TTC549 (cell line): ENCODE data around the gene ELP4.
"Not testable (repeated sequence)": the region's sequence is repeated elsewhere in the genome, so short reads cannot be mapped to it uniquely, and the experiment has no call there.

Experiments used
- FAIRE-seq: peaks from 2 replicates; lab custom pipeline; 2012; peaks lifted over from hg19 to GRCh38; lab: Jason Lieb, UNC

The ELP4 gene

DNA sequence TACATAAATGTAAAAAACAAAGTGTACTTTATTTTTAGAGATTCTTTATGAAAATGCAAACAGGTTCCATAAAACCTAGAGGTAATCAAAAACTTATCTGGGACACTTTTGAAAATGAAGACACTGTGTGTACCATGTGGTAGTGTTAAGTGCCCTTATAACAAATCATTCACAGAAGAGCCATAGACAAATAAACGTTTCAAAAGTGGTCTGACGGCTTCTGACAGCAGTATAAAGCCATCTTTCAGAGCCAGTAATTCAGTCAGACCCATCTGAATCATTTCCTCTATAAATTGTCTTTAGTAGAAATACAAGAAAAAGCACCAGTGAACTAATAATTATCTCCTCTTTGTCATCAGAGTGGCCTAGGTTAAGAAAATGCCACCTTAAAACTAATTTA lies 201.6 kb downstream of the ELP4 start:
- FAIRE-seq: no peak

- no peak for FAIRE-seq
Measured at GRCh38 chr11:31712851-31713250, 203.3 kb downstream of the ELP4 start.

GRCh38 chr11:31714840-31715239 lies 205.3 kb downstream of the ELP4 start:
- FAIRE-seq: no peak

DNA sequence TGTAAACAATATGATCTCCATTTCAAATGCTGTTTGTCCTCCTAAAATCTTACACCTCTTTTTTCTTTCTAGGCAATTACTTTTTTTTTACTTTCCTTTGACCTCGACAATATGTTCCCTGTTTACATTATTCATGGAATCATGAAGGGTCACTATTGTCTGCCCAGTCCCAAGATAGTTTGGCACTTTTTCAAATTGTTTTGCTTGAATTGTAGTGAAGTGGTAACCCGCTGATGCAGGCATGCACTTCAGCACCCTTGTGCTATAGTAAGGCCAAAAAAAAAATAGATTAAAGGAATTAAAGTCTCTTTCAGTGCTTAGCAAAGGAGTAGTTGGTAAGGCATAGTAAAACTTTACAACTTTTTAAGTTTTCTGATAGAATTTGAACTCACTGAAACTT lies 210.7 kb downstream of the ELP4 start:
- no peak for FAIRE-seq

- FAIRE-seq: no peak
Measured at GRCh38 chr11:31720671-31721365, 211.3 kb downstream of the ELP4 start.

- no peak for FAIRE-seq
Measured at GRCh38 chr11:31722754-31723153, 213.2 kb downstream of the ELP4 start.

GRCh38 chr11:31725176-31725575 lies 215.6 kb downstream of the ELP4 start:
- FAIRE-seq: no peak

DNA sequence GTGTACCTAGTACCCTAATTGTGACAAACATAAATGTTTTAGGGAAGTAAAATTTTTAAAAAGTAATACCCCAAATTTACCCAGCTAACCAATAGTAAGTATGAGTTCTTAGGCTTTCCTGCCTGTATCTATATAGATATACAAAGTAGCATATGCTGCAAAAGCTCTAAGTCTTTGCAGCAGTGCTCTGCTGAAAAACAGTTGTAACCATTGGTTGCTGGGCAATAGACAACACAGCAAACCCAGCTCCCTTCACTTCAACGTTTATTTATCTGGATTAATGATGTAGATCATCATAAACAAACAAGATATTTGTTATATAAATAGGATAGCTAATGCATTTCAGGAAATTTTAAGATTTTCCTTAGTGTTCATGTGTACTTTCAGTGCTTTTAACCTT lies 218.9 kb downstream of the ELP4 start:
- FAIRE-seq: no peak

GRCh38 chr11:31740131-31740530 lies 230.6 kb downstream of the ELP4 start:
- no peak for FAIRE-seq

DNA sequence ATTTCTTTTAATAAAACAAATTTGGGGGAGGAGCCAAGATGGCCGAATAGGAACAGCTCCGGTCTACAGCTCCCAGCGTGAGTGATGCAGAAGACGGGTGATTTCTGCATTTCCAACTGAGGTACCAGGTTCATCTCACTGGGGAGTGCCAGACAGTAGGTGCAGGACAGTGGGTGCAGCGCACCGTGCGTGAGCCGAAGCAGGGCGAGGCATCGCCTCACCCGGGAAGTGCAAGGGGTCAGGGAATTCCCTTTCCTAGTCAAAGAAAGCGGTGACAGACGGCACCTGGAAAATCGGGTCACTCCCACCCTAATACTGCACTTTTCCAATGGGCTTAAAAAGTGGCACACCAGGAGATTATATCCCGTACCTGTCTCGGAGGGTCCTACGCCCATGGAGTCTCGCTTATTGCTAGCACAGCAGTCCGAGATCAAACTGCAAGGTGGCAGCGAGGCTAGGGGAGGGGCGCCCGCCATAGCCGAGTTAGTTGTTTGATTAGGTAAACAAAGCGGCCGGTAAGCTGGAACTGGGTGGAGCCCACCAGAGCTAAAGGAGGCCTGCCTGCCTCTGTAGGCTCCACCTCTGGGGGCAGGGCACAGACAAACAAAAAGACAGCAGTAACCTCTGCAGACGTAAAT lies 231.3 kb downstream of the ELP4 start:
- not testable (repeated sequence) for FAIRE-seq

- no peak for FAIRE-seq
Measured at GRCh38 chr11:31747581-31747980, 238.0 kb downstream of the ELP4 start.

- no peak for FAIRE-seq
Measured at GRCh38 chr11:31757260-31757835, 247.8 kb downstream of the ELP4 start.

- no peak for FAIRE-seq
Measured at GRCh38 chr11:31761636-31762035, 252.1 kb downstream of the ELP4 start.

DNA sequence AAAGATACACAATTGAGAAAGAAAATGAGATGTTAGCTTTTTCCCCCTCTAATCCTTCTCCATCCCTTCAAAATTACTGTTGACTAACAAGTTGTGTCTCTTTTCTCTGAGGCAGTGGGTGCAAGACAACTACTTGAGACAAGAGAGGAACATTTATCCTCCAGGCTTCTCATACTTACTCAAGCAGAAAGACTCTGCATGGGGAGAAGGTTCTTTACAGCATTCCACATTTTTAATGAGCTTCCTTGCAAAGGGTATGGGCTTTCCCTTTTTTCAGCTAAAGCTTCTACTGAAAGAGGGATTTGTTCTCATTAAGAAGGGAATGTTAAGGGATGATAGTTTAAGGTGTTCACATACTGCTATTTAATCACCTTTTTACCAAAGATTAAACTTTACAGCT lies 253.7 kb downstream of the ELP4 start:
- no peak for FAIRE-seq

DNA sequence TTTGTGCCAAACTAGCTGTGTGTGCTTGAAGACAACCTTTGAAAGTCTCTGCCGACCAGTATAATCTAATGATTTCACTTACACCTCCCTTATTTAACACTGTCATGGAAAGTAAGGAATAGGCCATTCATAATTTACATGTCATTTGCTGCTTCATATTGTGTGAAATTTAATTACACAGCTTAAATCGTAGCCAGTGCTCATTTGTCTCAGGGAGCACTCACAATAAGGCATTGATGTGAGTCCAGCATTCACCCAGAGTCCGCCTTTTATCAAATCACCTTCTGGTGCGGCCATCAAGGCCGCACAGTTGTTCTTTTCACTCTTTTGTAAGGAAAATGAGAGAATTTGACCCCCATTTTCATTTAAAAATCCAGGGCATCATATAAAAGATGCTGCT lies 254.7 kb downstream of the ELP4 start:
- no peak for FAIRE-seq

DNA sequence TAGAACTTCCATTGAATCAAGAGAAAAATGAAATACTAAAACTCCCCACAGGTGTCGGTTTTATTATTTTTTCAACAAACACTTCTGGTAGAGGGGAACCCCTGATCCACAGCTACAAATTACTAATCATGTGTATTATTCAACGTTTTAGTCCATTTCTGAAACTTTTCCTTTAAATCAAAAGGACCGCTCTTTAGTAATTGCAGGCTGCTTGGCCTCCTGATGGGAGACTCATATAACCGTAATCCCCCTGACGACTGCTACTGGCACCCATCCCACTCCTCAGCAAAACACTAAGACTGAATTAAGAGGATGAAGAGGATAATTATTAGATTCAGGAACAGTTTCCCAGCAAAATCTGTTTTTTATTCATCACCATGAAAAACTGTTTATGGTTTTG lies 255.2 kb downstream of the ELP4 start:
- FAIRE-seq: no peak

DNA sequence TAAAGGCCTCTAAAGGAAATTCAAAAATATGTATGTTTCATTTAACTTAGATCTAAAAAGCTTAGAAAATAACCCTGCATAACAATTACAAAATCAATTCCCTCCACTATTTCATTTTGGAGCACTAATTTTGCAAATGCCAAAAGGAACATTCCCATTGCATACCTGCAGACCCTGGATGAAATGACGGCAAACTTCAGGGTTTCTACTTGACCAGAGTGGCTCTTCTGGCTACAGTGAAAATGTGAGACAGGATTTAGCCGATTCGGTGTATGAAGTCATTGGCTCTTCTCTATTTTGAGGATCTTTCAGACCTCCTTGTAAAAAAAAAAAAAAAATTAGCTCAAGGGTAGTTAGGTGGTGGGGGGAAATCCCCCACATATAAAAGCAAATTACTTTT lies 257.5 kb downstream of the ELP4 start:
- FAIRE-seq: no peak

- no peak for FAIRE-seq
Measured at GRCh38 chr11:31767685-31768084, 258.1 kb downstream of the ELP4 start.

- FAIRE-seq: no peak
Measured at GRCh38 chr11:31768749-31769640, 259.4 kb downstream of the ELP4 start.

GRCh38 chr11:31770011-31770700 lies 260.6 kb downstream of the ELP4 start:
- FAIRE-seq: no peak

- FAIRE-seq: no peak
Measured at GRCh38 chr11:31772412-31772811, 262.8 kb downstream of the ELP4 start.

GRCh38 chr11:31779374-31779791 lies 269.8 kb downstream of the ELP4 start:
- no peak for FAIRE-seq
